Activated T-helper 2 cell treated with anti-CD3 and anti-CD28 coated beads, Interferon-gamma antibody, Interleukin-2, Interleukin-4, amounts not matched to agents 10 μg/mL and 5 μg/mL and 100 μg/mL, durations not matched to agents 14 hours and 24 hours and 36 hours (primary cell): Measurements from ENCODE around the gene ARL6IP4. TPM values are rescaled to one million over a fixed set of nuclear protein-coding genes. Genes with fewer than 3 reads are reported as not detected.
A peak's percentile ranks its signal among the peaks of the same experiment; 100 is the strongest.
"Not testable (repeated sequence)": the region's sequence is repeated elsewhere in the genome, so short reads cannot be mapped to it uniquely, and the experiment has no call there.

Experiments
- DNase-seq: peaks from one replicate; pipeline ENCODE4 v3.0.0; 2021; ENCODE audit warnings: low spot score
- H3K27ac Mint-ChIP-seq: one replicate; pipeline ENCODE4 v1.8.0; 2021; ENCODE audit warnings: mixed read lengths
- H3K27me3 Mint-ChIP-seq: one replicate; pipeline ENCODE4 v1.8.0; 2021; ENCODE audit warnings: low read depth, mixed read lengths
- H3K36me3 Mint-ChIP-seq: one replicate; pipeline ENCODE4 v1.8.0; 2021; ENCODE audit warnings: low read depth, mixed read lengths
- H3K4me1 Mint-ChIP-seq: one replicate; pipeline ENCODE4 v1.8.0; 2021; ENCODE audit warnings: low read depth, mixed read lengths
- H3K4me3 Mint-ChIP-seq: one replicate; pipeline ENCODE4 v1.8.0; 2021; ENCODE audit warnings: low read depth, mild to moderate bottlenecking, moderate library complexity, mixed read lengths
- H3K9me3 Mint-ChIP-seq: one replicate; pipeline ENCODE4 v1.8.0; 2021; ENCODE audit warnings: mixed read lengths
- intact Hi-C: fragments of 100-400 bp; cut with micrococcal nuclease; formaldehyde crosslinking; loops from one replicate; pipeline ENCODE4 v1.15.1; 2023
- total RNA-seq: library from RNA; stranded (reverse); gene quantifications from 2 replicates; pipeline ENCODE4 v1.2.3, GENCODE V29; 2022

The ARL6IP4 gene
- 161 and 168 TPM in 2 replicates for total RNA-seq

DNA sequence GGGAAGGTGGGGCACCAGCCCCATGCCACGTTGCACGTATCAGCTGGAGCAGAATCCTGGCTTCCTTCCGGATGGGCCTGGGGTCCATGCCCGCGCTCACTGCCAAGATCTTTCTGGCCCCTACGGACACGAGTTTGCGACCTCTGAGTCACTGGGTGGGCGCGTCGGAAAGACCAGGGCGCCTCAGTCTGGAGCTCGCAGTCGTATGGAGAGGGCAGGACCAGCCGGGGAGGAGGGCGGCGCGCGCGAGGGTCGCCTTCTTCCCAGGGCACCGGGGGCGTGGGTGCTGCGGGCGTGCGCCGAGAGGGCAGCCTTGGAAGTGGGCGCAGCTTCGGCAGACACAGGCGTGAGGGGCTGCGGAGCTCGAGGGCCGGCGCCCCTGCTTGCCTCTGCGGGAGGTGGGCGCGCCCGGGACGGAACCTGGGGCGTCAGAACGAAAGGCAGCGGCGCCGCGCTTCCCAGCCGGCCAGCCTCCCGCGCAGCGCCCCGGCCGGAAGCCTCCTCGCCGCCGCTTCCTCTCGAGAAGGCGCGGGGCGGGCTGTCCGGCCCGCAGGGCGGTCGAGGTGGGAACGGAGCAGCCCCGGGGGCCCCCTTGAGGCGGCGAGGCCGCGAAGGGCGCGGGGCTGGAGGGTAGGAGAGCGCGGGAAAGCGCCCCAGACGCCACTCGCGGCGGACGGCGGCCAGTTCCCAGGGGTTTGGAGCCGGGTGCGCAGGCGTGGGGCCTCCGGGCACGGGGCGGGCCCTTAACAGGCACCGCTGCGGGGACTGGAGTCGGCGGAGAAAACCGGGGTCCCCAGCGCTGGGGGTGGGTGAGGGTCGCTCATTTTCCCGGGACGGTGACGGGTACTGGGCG is at the start of gene ARL6IP4:
Gene ARL6IP4, plus strand, starts transcription at position 499 of the 853 bp plus-strand sequence. CDS start 459 bp downstream, outside the sequence.
- Mint-ChIP-seq H3K4me1 (peaks cover 31% of the 10 kb centered on the region), H3K4me3 (peak within 1 kb of the TSS; percentile 90), H3K27ac (peak within 1 kb of the TSS; percentile 85), H3K27me3 (no peaks in the 10 kb centered on the region), H3K36me3 (peaks cover 37% of the 10 kb centered on the region), H3K9me3 (no peaks in the 10 kb centered on the region)
- DNase-seq = peak; percentile 54
- intact Hi-C loops = loop anchor here (1.0 kb wide), 1 partner anchor 172 kb away; no protein-coding TSS in a partner anchor

DNA sequence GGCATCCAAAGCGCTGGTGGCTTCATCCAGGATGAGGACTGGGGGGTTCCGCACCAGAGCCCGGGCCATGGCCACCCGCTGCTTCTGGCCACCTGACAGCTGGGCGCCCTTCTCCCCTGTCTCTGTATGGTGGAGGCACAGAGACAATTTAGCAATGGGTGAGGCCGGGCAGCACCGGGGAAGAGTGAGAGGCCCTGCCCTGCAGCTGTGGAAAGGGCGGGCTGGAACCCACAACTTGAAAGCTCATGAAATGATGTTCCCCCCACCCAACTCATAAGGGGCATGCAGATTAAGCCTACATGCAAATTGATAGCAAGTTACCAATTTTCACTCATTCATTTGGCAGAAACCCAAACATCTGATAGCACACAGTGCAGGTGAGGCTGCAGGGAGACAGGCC is 48.3 kb upstream of the ARL6IP4 start:
- Mint-ChIP-seq H3K9me3 (no peaks in the 10 kb centered on the region), H3K27ac (no peak overlapping the region)
- intact Hi-C loops = no loop called here

DNA sequence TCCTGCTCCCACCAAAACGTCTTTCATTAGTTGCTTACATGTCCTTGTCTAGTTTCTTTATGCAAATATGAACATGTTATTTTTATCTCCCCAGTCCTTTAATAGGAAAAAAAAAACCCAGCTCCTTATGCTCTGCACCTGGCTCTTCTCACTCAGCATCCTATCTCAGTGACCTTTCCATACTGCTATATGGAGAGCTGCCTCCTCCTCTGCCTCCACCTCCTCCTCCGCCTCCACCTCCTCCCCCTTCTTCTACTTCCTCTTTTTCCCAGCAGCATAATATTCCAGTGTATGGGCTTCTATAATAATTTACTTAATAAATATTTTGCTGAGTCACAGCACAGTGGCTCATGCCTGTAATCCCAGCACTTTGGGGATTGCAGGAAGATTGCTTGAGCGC is 45.8 kb upstream of the ARL6IP4 start:
- DNase-seq = no peak
- no peak overlapping the region for H3K27ac Mint-ChIP-seq
- no peaks in the 10 kb centered on the region for H3K27me3 Mint-ChIP-seq
- H3K4me1 Mint-ChIP-seq = peaks cover 2% of the 10 kb centered on the region
- intact Hi-C loops = no loop called here
- H3K9me3 Mint-ChIP-seq = no peaks in the 10 kb centered on the region
- no peaks in the 10 kb centered on the region for H3K36me3 Mint-ChIP-seq
- no peak overlapping the region for H3K4me3 Mint-ChIP-seq

More for the DNA sequence above, 48.3 kb upstream of the ARL6IP4 start:
- Mint-ChIP-seq H3K4me1 (no peaks in the 10 kb centered on the region), H3K36me3 (no peaks in the 10 kb centered on the region), H3K27me3 (no peaks in the 10 kb centered on the region), H3K4me3 (no peak overlapping the region)
- no peak for DNase-seq

DNA sequence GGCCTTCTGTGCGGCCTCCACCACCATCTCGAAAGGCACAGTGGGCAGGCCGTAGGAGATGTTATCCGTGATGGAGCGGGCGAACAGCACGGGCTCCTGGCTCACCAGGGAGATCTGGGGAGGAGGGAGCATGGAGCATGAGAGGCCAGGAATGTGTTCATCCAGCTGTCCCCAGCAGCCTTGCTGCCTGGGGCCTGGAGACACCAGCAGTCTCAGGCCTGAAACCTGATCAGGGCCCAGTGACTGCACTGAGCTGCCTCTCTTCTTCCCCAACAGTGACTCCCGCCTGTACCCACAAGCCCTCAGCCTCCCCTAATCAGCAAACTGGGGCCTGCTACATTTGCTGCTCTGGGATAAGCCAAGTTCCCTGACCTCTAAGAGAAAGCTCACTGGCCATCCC is 45.2 kb upstream of the ARL6IP4 start:
- Mint-ChIP-seq H3K4me1 (peaks cover 2% of the 10 kb centered on the region), H3K4me3 (no peak overlapping the region), H3K36me3 (no peaks in the 10 kb centered on the region), H3K27me3 (no peaks in the 10 kb centered on the region), H3K27ac (no peak overlapping the region), H3K9me3 (no peaks in the 10 kb centered on the region)
- DNase-seq = no peak
- intact Hi-C loops = no loop called here

DNA sequence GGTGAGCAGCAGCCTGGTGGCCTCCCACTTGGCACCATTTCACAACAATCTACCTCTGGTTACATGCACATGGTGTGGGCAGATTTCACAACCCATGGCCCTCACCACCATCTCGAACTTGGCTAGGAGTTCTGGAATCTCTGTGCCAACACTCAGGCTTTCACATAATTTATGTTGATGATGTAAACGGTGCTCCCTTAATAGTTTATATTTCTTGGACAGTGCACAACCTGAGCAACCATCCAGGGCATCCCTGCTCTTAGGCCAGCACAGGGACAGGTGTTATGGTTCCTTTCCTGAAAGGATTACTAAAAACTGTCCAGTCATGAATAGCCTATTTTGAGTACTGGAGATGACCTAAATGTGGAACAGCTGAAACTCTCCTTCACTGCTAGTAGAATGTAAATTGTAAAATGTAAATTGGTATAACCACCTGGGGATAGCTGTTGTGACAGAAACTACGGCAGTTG is 42.8 kb upstream of the ARL6IP4 start:
- Mint-ChIP-seq H3K36me3 (no peaks in the 10 kb centered on the region), H3K27ac (no peak overlapping the region), H3K4me1 (peaks cover 2% of the 10 kb centered on the region), H3K4me3 (no peak overlapping the region), H3K9me3 (no peaks in the 10 kb centered on the region), H3K27me3 (no peaks in the 10 kb centered on the region)
- intact Hi-C loops = no loop called here
- DNase-seq = no peak

DNA sequence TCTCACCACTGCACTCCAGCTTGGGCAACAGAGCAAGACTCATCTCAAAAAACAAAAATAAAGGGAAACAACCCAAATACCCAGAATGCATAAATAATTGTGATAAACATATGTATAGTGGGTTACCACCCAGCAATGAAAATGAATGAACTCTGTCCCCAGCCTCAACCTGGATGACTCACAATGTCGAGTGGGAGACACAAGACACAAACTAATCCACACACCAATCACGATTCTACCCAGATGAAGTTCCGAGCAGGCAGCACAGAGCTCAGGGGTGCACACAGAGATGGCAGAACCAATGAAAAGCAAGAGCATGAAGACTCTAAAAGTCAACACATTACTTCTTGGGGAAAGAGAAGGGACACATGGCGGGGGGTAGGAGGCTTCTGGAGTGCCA is 41.4 kb upstream of the ARL6IP4 start:
- Mint-ChIP-seq H3K9me3 (no peaks in the 10 kb centered on the region), H3K27me3 (no peaks in the 10 kb centered on the region), H3K4me1 (peaks cover 5% of the 10 kb centered on the region), H3K4me3 (no peak overlapping the region), H3K36me3 (no peaks in the 10 kb centered on the region), H3K27ac (no peak overlapping the region)
- intact Hi-C loops = no loop called here
- DNase-seq = no peak

DNA sequence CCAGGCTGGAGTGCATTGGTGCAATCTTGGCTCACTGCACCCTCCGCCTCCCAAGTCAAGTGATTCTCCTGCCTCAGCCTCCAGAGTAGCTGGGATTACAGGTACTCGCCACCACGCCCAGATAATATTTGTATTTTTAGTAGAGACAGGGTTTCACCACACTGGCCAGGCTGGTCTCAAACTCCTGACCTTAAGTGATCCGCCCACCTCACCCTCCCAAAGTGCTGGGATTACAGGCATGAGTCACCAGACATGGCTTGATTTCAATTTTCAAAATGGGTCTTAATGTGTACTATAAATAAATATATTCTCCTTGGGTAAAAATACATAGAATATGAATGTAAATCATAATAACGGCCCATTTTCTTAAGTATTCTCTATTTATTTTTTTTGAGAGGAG is 39.1 kb upstream of the ARL6IP4 start:
- H3K36me3 Mint-ChIP-seq, H3K9me3 Mint-ChIP-seq, DNase-seq, H3K27ac Mint-ChIP-seq, H3K27me3 Mint-ChIP-seq, H3K4me3 Mint-ChIP-seq, intact Hi-C loops: not testable (repeated sequence)
- peaks cover 11% of the 10 kb centered on the region for H3K4me1 Mint-ChIP-seq

DNA sequence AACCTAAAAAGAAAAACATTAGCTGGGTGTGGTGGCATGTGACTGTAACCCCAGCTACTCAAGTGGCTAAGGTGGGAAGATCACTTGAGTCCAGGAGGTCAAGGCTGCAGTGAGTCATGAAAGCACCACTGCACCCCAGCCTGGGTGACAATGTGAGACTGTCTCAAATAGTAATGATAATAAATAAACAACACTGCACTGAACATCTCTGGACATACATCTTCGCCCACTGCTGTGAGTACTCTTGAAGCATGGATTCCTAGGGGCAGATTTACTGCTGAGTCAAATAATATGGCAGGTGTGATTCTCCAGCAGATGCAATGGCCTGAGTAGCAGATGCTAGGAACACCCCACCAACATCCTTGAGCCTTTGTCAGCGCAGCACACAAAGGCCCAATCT is 37.8 kb upstream of the ARL6IP4 start:
- Mint-ChIP-seq H3K4me1 (peaks cover 22% of the 10 kb centered on the region), H3K9me3 (no peaks in the 10 kb centered on the region), H3K27ac (no peak overlapping the region), H3K36me3 (no peaks in the 10 kb centered on the region), H3K27me3 (no peaks in the 10 kb centered on the region), H3K4me3 (no peak overlapping the region)
- no peak for DNase-seq
- intact Hi-C loops = no loop called here

DNA sequence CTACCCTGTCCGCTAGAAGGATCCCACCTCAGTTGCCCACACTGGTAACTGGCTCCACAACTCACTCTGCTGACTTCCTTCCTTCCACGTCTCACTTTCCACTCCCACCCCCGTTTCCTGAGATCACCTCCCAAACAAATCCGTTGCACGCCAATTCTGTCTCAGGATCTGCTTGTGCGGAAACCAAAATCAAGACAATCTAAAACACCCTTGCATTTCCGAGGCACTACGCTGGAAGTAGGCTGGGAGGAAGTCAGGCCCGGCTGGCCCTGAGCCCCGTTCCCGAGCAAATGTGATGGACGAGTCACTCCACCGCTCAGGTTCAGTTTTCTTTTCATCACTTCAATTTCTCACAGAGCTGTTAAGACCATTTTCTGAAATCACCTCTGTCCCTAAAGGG is 37.3 kb upstream of the ARL6IP4 start:
- intact Hi-C loops = no loop called here
- H3K9me3 Mint-ChIP-seq = no peaks in the 10 kb centered on the region
- H3K36me3 Mint-ChIP-seq = no peaks in the 10 kb centered on the region
- H3K27ac Mint-ChIP-seq = no peak overlapping the region
- no peaks in the 10 kb centered on the region for H3K27me3 Mint-ChIP-seq
- DNase-seq = no peak
- no peak overlapping the region for H3K4me3 Mint-ChIP-seq
- H3K4me1 Mint-ChIP-seq = peaks cover 25% of the 10 kb centered on the region

DNA sequence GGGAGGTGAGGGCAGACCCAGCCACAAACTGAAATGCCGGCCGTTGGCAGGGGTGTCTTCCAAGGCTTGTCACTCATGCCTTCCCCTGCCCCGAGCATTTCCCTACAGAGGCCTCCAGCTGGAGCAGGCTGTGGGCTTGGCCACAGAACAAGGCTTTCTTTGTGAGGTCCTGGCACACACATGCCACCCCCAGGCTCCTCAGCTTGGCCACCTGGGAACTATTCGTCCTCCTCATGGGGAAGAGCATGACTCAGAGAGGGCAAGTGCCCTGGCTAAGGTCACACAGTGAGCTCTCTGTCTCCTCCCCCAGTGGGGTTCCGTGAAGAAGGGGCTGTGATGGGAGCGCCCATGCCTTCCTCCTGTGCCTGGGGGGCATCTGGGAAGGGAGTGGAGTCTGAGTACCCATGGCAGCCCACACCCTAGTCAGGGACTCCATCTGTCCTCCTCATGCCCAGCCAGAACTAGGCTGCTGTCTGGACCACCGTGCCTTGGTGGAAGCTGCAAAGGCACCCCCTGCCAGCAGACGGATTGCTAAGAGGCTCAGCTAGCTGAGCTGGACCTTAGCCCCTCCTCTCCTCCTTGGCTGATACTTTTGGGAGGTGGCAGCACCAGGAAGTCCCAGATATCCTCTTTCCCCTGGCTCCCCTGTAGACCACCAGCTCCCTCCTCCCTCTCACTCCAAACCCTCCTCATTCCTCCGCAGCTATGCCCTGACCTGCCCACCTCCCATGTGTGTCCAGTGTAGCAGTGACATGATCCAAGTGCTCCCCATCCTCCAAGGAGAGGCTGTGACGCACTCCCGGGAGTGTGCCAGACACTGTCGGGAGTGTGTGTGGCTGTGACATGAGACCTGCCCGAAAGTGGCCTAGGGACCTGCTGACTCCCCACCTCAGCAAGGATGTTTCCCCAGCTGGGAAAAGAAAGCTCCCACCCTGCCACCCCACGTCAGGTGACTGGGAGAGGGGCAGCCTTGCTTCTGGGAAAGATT is 35.6 kb upstream of the ARL6IP4 start:
- Mint-ChIP-seq H3K4me3 (no peak overlapping the region), H3K36me3 (no peaks in the 10 kb centered on the region), H3K27ac (no peak overlapping the region), H3K27me3 (no peaks in the 10 kb centered on the region), H3K4me1 (peaks cover 25% of the 10 kb centered on the region), H3K9me3 (no peaks in the 10 kb centered on the region)
- intact Hi-C loops = no loop called here
- DNase-seq = no peak

DNA sequence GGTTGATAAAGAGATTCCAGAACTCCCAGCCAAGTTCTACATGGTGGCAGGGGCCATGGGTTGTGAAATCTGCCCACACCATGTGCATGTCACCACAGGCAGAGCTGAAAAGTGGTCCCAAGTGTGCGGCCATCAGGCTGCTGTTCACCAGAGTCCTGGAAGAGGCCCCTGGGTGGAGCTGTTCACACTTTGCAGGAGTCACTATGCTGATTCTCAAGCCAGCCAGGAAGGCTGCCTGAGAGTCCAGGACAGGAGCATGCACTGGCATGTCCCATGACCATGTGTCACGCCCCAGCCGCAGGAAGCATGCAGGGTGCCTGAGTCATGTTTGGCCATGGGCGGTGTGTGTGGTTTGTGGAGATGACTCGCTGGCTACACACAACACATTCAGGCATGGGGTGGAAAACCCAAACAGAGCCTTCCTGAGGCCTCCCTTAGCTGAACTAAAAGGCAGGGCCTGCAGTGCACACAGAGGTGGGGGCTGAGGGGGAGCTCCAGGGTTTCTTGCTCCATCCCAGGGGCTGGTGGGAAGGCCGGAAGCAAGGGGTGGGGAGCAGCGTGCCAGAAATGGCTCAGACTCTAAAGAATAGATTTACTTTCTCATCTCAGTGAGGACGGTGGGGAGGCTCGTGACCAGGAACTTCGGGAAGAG is 33.7 kb upstream of the ARL6IP4 start:
- intact Hi-C loops = loop anchor here (1.0 to 2.0 kb wide), 3 partner anchors 28 to 76 kb away; partner anchors contain the start of gene OGFOD2
- peak overlapping the region; percentile 61 for H3K4me3 Mint-ChIP-seq
- H3K9me3 Mint-ChIP-seq = no peaks in the 10 kb centered on the region
- peak; percentile 75 for DNase-seq
- peaks cover 26% of the 10 kb centered on the region for H3K4me1 Mint-ChIP-seq
- H3K27ac Mint-ChIP-seq = peak overlapping the region; percentile 83
- H3K27me3 Mint-ChIP-seq = no peaks in the 10 kb centered on the region
- no peaks in the 10 kb centered on the region for H3K36me3 Mint-ChIP-seq

DNA sequence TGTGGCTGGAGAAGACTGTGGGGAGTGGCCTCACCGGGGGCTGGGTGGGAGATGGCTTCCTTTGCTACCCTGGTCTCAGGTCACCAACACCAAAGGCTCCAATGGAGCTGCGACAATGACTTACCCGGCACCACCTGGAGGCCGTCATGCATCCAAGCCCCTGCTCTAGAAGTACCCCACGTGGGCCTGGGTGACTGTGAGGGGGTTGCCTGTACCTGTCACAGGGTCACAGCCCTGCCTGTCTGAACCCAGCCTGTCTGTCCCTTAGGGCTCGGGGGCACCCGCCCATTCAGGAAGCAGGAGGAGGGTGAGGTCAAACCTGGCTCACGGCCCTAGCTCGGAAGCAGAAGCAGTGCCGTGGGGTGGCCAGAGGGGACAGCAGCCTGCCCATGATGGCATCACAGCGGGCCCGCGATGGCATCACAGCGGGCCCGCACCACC is 33.1 kb upstream of the ARL6IP4 start:
- Mint-ChIP-seq H3K36me3 (no peaks in the 10 kb centered on the region), H3K4me3 (peak overlapping the region; percentile 61), H3K27ac (no peak overlapping the region), H3K27me3 (no peaks in the 10 kb centered on the region), H3K9me3 (no peaks in the 10 kb centered on the region), H3K4me1 (peaks cover 30% of the 10 kb centered on the region)
- DNase-seq = no peak
- intact Hi-C loops = loop anchor here (1.0 to 2.0 kb wide), 3 partner anchors 27 to 76 kb away; partner anchors contain the start of gene OGFOD2
